22Rv1 (cell line): ENCODE data around the gene TPRG1L.

Experiments used
- CTCF ChIP-seq: fragments of 450-650 bp; IDR thresholded peaks from 2 replicates; pipeline ENCODE4 v1.5.1; 2017; ENCODE audit warnings: mild to moderate bottlenecking
- ZFX ChIP-seq: fragments of 450-650 bp; IDR thresholded peaks from 2 replicates; pipeline ENCODE4 v1.6.1; 2017; ENCODE audit warnings: antibody characterized with exemption, borderline replicate concordance

DNA sequence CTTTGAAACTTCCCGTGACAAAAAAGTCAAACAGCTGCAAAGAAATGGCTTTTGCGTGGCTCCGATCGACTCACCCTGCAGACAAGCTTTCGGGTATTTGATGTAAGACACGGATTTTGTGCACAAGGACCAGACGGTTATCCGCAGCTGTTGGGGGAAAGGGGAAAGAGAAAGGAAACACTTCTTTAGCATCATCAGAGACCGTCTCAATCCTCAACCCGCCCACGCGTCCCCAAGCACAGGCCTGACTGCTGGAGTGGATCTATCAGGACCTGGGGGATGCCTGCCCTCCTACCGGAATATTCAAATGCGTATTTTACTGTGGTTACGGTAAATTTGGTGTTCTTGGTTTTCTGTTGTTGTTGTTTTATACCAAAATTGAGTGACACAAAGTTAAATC, 13.9 kb downstream of the TPRG1L start:
- TF ChIP-seq CTCF = no peak
- TF ChIP-seq ZFX = no peak
